NCI-H1417 treated with DMSO at 0.1 percent for 48 hours (cell line): ENCODE measurements around the gene ZSCAN16.
"Not testable (repeated sequence)": the region's sequence is repeated elsewhere in the genome, so short reads cannot be mapped to it uniquely, and the experiment has no call there.

Experiments
- DNase-seq: peaks from one replicate; lab custom pipeline; 2025; lab: John Stamatoyannopoulos, UW

ZSCAN16 gene

GRCh38 chr6:28124350-28124970 lies at the start of gene ZSCAN16:
Gene ZSCAN16 (plus strand): TSS chr6:28124609. CDS start chr6:28125444, 835 bp downstream.
- peak; percentile 28 for DNase-seq

DNA sequence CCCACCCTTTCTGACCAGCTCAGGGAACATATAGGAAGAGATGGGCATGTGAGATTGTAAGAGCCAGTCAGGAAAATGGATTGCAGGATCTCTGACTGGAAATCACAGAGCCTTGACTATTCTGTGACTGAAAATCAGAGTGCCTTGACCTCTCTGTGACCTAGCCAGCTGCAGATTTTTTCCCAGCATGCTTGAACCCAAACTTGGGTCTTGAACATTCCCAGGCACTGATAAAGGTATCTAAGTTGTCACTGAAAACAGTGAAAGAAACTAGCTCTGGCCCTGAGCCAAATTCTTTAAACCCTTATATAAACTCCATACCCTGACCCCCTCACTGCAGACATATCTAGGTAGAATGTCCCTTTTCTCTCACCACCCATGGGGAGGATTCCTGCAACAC lies 46.4 kb upstream of the ZSCAN16 start:
- no peak for DNase-seq

DNA sequence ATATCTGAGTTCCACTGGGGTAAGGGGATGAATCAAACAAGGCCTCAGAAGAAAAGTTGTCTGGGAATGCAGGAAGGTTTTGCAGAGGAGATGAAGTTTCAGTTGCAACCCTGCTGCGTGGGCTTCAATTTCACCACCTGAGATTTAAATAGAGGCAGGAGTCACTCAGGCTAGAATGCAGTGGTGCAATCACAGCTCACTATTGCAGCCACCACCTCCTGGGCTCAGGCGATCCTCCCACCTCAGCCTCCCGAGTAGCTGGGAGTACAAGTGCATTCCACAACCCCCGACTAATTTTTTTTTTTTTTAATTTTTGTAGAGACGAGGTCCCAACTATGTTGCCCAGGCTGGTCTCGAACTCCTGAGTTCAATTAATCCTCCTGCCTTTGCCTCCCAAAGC lies 45.6 kb upstream of the ZSCAN16 start:
- DNase-seq, result no peak

DNA sequence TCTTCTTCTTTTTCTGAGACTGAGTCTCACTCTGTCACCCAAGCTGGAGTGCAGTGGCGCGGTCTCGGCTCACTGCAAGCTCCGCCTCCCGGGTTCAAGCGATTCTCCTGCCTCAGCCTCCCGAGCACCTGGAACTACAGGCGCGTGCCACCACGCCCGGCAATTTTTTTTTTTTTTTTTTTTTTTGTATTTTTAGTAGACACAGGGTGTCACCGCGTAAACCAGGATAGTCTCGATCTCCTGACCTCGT lies 44.1 kb upstream of the ZSCAN16 start, which contains the start of gene ZNF165:
TSS of gene ZNF165 (plus strand) at position 188 of the 250 bp plus-strand sequence. CDS start 4,913 bp downstream, outside the sequence.
- not testable (repeated sequence) for DNase-seq

DNA sequence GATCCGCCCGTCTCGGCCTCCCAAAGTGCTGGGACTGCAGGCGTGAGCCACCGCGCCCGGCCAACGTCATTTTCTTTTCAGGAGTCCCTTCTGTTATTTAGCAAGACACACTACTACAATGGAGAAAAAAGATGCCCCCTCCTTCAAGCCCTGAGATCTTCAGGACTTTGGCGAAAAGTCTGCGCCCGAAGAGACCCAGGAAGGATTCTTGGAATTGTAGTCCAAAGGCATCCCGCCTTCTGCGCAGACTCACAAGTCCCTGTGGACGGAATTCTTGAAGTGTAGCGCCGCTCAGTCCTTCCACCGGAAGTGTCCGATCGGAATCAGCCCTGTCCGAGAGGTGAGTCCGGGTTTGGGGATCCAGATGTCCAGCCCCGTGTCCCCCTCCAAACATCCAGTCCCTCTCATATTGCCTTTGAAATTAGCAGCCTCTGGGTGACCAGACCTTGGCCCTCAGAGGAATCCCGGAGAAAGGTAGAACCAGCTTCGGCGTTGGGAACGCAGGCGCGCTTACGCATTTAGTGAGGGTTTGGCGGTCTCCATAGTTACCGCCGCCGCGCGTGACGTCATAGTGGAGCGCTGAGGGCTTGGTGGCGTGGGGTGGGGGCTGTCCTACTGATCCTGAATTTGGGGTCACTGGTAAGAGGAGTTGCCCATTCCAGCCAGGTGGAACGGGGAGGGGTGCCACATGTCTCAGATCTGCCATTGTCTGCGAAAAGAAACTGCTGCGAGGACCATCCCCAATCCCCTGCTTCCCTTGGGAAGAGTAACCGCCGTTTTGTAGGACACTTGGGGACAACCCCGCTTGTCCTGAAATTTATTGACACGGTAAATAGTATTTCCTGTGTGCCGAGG lies 43.6 kb upstream of the ZSCAN16 start:
- peak; percentile 71 for DNase-seq

DNA sequence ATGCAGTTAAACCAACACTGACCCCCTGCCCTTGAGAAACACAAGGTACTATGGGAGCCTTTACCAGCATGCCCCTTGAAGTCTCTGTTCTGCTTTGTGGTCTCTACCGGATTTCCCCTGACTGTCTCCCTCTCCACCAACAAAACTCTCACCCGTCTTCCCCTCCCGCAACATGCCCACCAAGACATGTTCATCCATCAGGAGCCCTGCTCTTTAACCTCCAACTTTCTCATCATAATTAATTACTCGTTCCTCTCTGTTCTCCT lies 43.0 kb upstream of the ZSCAN16 start:
- DNase-seq, result no peak

DNA sequence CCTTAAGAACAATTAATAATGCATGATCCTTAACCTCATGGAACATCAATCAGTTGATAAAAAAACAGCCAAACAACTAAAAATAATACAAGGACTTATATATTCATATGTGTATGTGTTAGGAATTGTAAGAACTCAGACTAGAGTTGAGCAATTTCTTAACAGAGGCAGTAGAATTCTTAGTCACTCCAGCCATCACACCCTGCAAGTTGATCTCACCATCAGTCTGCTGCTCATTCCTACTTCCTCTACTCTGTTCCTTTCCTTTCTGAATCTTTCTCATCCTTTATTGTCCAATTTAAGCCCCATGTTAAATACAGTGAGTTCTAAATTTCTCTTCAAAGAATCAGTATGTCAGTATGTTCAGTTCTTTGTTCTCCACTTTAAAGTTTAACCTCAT lies 41.5 kb upstream of the ZSCAN16 start:
- DNase-seq, result no peak

DNA sequence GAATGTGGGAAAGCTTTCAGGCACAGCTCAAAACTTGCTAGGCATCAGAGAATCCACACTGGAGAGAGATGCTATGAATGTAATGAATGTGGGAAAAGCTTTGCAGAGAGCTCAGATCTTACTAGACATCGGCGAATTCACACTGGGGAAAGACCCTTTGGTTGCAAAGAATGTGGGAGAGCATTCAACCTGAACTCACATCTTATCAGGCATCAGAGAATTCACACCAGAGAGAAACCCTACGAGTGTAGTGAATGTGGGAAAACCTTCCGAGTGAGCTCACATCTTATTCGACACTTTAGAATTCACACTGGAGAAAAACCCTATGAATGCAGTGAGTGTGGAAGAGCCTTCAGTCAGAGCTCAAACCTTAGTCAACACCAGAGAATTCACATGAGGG lies 35.4 kb upstream of the ZSCAN16 start:
- no peak for DNase-seq

DNA sequence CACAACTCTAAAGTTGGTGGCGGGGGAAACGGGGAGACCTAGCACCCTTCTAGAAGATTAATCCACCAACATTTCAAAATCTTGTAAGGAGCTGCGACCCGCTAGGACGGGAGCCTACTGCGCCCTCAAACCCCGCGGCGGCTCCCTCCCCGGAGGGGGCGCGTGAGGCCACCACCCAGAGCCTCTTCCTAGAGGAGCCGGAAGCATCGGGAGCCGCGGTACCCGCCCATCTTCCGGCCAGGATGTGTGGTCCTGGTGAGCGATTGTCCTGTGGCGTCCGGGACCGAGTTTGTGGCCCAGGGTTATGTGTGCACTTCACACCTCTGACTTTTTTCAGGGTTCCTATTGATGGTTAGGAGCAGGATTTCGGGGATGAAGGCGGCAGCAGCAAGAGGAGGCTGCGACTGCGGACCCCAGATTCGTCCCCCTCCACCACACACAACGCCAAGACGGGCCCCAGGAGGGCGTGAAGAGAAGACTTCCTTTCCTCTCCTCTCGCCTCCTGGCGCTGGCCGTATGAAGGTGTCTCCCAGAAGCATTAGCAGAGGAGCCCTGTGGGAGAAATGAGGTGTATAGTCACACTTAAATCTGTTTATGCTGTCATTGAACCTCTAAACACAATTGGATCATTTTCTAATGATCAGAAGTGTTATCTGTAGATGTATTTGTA lies 33.4 kb upstream of the ZSCAN16 start:
- no peak for DNase-seq

DNA sequence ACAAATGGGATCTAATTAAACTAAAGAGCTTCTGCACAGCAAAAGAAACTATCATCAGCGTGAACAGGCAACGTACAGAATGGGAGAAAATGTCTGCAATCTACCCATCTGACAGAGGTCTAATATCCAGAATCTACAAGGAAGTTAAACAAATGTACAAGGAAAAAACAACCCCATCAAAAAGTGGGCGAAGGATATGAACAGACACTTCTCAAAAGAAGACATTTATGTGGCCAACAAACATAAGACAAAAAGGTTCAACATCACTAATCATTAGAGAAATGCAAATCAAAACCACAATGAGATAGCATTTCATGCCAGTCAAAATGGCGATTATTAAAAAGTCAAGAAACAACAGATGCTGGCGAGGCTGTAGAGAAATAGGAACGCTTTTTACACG lies 22.2 kb upstream of the ZSCAN16 start:
- not testable (repeated sequence) for DNase-seq

- DNase-seq, result not testable (repeated sequence)
These were observed 21.7 kb upstream of the ZSCAN16 start for GRCh38 chr6:28102699-28103098.

- DNase-seq, result peak; percentile 53
These were observed 19.8 kb upstream of the ZSCAN16 start for GRCh38 chr6:28104392-28105244.

GRCh38 chr6:28105245-28105639 lies 19.2 kb upstream of the ZSCAN16 start:
- DNase-seq, result no peak

GRCh38 chr6:28107506-28107905 lies 16.9 kb upstream of the ZSCAN16 start:
- DNase-seq, result no peak

- DNase-seq, result no peak
These were observed 12.4 kb upstream of the ZSCAN16 start for GRCh38 chr6:28111964-28112363.

- no peak for DNase-seq
These were observed 8.6 kb upstream of the ZSCAN16 start for GRCh38 chr6:28115799-28116198.

GRCh38 chr6:28117386-28118050 lies 6.9 kb upstream of the ZSCAN16 start:
- no peak for DNase-seq

DNA sequence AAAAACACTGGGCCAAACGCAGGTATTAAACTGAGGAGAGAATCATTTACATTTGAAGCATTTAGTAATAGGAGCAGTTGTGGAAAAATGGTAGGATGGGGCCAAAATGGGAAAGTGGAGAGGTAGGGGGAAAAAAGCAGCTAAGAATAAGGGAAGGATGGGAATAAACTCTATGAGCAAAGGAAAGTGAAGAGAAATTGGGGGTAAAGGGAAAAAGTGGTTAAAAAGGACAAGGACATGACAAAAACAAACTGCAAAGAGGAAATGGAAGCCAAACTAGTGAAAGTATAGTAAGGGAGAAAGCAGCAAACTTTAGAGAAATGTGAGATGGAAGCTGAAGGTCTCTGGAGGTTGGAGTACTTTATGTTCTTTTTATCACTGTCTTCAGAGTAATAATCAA lies 6.2 kb upstream of the ZSCAN16 start:
- no peak for DNase-seq

GRCh38 chr6:28121876-28122275 lies 2.5 kb upstream of the ZSCAN16 start:
- DNase-seq, result no peak

DNA sequence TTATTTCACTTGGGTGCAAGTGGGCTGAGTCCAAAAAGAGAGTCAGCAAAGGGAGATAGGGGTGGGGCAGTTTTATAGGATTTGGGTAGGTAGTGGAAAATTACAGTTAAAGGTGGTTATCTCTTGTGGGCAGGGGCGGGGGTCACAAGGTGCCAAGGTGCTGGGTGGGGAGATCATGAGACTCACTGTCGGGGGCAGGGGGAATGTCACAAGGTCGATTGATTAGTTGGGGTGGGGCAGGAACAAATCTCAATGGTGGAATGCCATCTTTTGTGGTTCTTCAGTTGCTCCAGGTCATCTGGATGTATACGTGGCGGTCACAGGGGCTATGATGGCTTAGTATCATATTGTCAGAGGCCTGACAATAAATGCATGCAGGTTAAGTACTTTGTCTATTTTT lies 2.1 kb upstream of the ZSCAN16 start:
- DNase-seq, result not testable (repeated sequence)

GRCh38 chr6:28124971-28125353 lies 553 bp downstream of the ZSCAN16 start:
- no peak for DNase-seq

GRCh38 chr6:28125401-28125800 lies 992 bp downstream of the ZSCAN16 start:
- DNase-seq, result no peak
